ENCODE data around the gene RSPH9.

The RSPH9 gene

DNA sequence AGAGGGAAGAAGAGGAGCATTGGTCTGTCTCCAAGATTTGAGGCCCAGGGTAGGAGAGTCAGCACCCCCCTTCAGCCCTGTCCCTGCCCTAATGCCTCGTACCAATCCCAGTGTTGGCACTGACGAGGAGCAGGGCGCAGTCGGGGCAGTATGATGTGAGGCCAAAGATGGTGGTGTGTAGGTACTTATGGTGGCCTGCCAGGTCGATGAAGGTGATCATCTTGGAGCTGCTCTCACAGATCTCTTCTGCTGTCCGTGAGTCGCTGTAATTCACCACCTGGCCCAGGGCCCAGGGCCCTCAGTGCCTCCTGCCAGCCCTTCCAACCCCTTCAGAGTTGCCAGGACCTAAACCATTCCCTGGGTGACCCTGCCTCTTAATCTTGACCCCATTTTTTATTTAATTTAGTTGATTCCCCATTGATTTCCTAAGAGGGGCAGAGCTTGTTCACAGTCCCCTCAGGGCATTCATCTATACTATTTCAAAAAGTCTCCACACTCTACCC, 20.0 kb upstream of the RSPH9 start:
- no peak overlapping the region for H3K4me3 ChIP-seq (ENCODE audit: low read depth, low read length)
- TF ChIP-seq, protein P1, sequence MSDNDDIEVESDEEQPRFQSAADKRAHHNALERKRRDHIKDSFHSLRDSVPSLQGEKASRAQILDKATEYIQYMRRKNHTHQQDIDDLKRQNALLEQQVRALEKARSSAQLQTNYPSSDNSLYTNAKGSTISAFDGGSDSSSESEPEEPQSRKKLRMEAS (IDR thresholded peaks at IDR 0.05; ENCODE audit: low read depth, low read length) = no peak
- TF ChIP-seq, protein P2, sequence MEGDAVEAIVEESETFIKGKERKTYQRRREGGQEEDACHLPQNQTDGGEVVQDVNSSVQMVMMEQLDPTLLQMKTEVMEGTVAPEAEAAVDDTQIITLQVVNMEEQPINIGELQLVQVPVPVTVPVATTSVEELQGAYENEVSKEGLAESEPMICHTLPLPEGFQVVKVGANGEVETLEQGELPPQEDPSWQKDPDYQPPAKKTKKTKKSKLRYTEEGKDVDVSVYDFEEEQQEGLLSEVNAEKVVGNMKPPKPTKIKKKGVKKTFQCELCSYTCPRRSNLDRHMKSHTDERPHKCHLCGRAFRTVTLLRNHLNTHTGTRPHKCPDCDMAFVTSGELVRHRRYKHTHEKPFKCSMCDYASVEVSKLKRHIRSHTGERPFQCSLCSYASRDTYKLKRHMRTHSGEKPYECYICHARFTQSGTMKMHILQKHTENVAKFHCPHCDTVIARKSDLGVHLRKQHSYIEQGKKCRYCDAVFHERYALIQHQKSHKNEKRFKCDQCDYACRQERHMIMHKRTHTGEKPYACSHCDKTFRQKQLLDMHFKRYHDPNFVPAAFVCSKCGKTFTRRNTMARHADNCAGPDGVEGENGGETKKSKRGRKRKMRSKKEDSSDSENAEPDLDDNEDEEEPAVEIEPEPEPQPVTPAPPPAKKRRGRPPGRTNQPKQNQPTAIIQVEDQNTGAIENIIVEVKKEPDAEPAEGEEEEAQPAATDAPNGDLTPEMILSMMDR (IDR thresholded peaks at IDR 0.05; ENCODE audit: low read depth, low read length) = no peak
- TF ChIP-seq POLR2A (IDR thresholded peaks at IDR 0.05; ENCODE audit: extremely low read depth, insufficient read length) = no peak
- no peak for TF ChIP-seq MYC (IDR thresholded peaks at IDR 0.05; ENCODE audit: low read depth, low read length)
- DNase-seq (ENCODE audit: low read depth) = no peak

DNA sequence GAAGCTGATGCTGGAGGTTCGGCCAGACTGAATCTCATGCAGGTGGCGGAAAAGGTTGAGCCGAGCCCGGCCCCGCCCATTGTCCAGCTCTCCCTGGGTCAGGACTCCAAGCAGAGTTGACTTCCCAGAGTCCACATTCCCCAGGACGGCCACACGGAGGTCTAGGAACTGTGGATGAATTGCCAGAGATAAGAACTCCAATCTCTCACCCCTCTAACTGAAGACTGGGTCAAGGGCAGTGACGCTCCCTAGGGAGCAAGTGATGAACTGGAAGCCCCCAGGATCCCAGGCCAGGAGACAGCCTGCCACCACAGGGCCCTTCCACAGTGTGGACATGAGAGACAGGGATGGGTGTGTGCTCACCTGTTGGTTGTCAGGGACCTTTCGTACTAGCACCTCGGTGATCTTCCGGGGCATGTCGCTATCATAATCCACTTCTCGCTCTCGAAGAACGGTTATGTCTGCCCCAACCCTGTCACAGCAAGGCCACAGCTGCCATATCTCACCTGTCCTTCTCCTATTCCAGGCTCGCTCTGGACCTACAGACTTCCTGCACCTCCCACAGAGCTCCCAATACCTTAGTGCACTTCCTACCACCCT, 19.3 kb upstream of the RSPH9 start:
- no peak for DNase-seq (ENCODE audit: low read depth)
- TF ChIP-seq MYC (IDR thresholded peaks at IDR 0.05; ENCODE audit: low read depth, low read length) = no peak
- TF ChIP-seq, protein P2 (IDR thresholded peaks at IDR 0.05; ENCODE audit: low read depth, low read length) = no peak
- TF ChIP-seq, protein P1 (IDR thresholded peaks at IDR 0.05; ENCODE audit: low read depth, low read length) = no peak
- TF ChIP-seq POLR2A (IDR thresholded peaks at IDR 0.05; ENCODE audit: extremely low read depth, insufficient read length) = no peak
- no peak overlapping the region for H3K4me3 ChIP-seq (ENCODE audit: low read depth, low read length)

DNA sequence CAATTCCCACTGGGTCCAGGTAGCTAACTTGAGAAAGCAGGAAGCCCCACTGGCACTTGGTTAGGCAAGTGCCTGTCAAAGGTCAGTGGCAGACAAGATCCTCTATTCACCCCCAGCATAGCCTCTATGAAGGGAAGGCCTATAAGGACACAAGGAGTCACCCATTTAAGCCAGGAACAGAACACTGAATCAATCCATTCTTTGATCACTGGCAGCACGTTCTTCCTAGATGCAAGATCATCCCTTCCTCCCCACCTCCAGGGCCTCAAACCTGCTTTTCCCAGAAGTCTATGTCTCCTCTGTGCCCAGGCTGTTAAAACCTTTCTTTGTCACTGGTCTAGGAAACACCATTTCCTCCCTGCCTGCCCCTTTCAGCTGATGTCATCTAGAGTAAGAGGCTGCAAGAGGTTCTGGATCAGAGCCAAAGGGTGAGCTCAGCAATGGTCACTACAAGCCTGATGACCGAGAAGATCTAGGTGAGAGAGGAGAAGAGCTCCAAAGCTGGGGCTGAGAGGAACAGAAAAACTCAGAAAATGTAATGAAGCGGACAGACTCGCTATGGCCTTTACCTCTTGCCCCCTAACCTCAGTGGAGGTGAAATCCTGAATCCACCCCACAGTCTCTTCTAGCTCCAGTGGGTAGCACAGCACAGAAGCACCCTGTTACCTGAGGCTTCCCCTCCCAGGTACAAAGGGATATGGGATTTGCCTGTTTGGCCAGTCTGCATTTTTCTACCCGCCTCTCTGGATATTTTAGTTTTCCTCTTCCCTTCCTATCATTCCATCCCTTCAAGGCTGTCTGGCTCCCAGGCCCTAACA, 17.6 kb upstream of the RSPH9 start:
- peak; percentile 58 for DNase-seq (ENCODE audit: low read depth)
- no peak for TF ChIP-seq MYC (IDR thresholded peaks at IDR 0.05; ENCODE audit: low read depth, low read length)
- TF ChIP-seq, protein P2 (IDR thresholded peaks at IDR 0.05; ENCODE audit: low read depth, low read length) = no peak
- TF ChIP-seq, protein P1 (IDR thresholded peaks at IDR 0.05; ENCODE audit: low read depth, low read length) = no peak
- no peak for TF ChIP-seq POLR2A (IDR thresholded peaks at IDR 0.05; ENCODE audit: extremely low read depth, insufficient read length)
- H3K4me3 ChIP-seq (ENCODE audit: low read depth, low read length) = peak overlapping the region; percentile 30

DNA sequence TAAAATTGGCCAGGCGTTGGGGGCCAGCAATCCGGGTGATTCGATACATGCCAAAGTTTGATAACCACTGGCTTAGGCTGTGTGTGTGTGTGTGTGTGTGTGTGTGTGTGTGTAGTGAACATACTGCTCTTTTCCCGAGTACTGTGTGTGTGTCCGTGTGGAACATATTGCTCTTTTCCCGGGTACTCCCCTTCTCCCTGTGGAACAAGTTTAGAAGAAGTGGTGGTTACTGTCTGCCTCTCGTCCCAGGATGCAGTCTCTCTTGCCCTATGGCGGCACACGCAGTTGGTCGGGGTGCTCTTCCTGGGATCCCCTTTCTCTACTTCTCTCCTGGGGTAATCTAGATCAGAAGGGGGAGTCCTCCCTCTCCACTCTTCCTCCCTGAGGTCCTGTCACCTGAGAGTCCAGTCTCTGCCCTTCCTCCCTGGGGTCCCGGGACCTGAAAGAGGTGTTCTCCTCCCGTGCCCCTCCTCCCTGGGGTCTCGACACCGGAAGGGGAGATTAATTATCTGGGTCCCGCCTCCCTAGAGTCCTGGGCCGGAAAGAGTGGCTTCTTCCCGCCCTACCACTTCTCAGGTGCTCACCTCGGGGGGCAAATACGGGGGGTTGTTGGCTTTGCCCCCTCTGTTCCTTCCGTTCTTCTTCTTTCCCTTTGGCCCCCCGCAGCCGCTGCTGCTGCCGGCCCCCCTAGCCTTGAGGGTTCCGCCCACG, 16.3 kb upstream of the RSPH9 start:
- H3K4me3 ChIP-seq (ENCODE audit: low read depth, low read length) = peak overlapping the region; percentile 92
- peak; percentile 70 for DNase-seq (ENCODE audit: low read depth)
- TF ChIP-seq MYC (IDR thresholded peaks at IDR 0.05; ENCODE audit: low read depth, low read length) (no peak), POLR2A (IDR thresholded peaks at IDR 0.05; ENCODE audit: extremely low read depth, insufficient read length) (peak; percentile 5)
- TF ChIP-seq, protein P1 (IDR thresholded peaks at IDR 0.05; ENCODE audit: low read depth, low read length) = peak; percentile 42; the same call in 1 of the 2 replicates
- TF ChIP-seq, protein P2 (IDR thresholded peaks at IDR 0.05; ENCODE audit: low read depth, low read length) = no peak

DNA sequence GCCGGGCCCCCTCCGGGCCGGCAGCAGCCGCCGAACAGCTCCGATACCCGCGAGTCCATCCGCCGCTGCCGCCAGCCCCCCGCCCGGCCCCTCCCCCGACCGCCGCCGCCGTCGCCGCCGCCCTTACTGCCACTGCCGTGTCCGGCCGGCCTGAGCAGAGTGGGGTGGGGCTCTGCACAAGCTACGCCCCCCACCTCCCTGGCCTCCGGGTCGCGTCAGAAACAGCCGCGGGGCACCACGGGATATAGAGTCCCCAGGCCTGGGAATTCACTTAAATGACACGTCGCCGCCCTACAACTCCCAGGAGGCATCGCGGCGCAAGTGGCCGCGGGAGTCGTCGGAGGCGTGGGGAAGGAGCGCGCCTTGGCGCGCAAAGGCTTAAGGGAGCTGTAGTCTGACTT, 15.7 kb upstream of the RSPH9 start, which contains the start of gene GTPBP2:
GTPBP2 (minus strand) TSS at position 161 of the 401 bp plus-strand sequence; CDS start at position 59, 102 bp downstream.
- peak within 1 kb of the TSS; percentile 92 for H3K4me3 ChIP-seq (ENCODE audit: low read depth, low read length)
- TF ChIP-seq, protein P1 (IDR thresholded peaks at IDR 0.05; ENCODE audit: low read depth, low read length) = no peak
- TF ChIP-seq MYC (IDR thresholded peaks at IDR 0.05; ENCODE audit: low read depth, low read length) (peak; percentile 64; the same call in 1 of the 2 replicates), POLR2A (IDR thresholded peaks at IDR 0.05; ENCODE audit: extremely low read depth, insufficient read length) (no peak)
- TF ChIP-seq, protein P2 (IDR thresholded peaks at IDR 0.05; ENCODE audit: low read depth, low read length) = no peak
- peak; percentile 100 for DNase-seq (ENCODE audit: low read depth)
